Right lobe of liver (tissue), 6 donors: ENCODE data around the gene SPATA2. TPM values are rescaled to one million over a fixed set of nuclear protein-coding genes. Genes with fewer than 3 reads are reported as not detected.

Experiments used
- ATAC-seq, 4 donors: fragments of 200-7000 bp; cut with Tn5 transposase; one replicate each; pipeline ENCODE4 v1.9.1; 2020; ENCODE audit warnings: mild to moderate bottlenecking in 4 of 4, moderate library complexity in 4 of 4
- DNase-seq, 3 donors: peaks; one replicate each; pipeline ENCODE4 v3.0.0-alpha.2; 2020
- H3K27ac ChIP-seq, 3 donors: fragments of 200-600 bp; one replicate each; pipeline ENCODE4 v1.8.0; 2022
- H3K27me3 ChIP-seq, 2 donors: fragments of 200-600 bp; one replicate each; pipeline ENCODE4 v1.8.0; 2022
- H3K36me3 ChIP-seq, 4 donors: fragments of 200-600 bp; sonication (generic) in 1 of 4; one replicate each; pipeline versions ENCODE4 v1.5.1 to v1.8.0; 2017 to 2022; ENCODE audit warnings: control low read depth in 1 of 4
- H3K4me1 ChIP-seq, 4 donors: fragments of 200-600 bp; sonication (generic) in 1 of 4; one replicate each; pipeline versions ENCODE4 v1.5.1 to v1.8.0; 2017 to 2022; ENCODE audit warnings: control low read depth in 1 of 4
- H3K4me3 ChIP-seq, 3 donors: fragments of 200-600 bp; one replicate each; pipeline ENCODE4 v1.8.0; 2022
- H3K9me3 ChIP-seq, 4 donors: fragments of 200-600 bp; sonication (generic) in 1 of 4; one replicate each; pipeline versions ENCODE4 v1.5.1 to v1.8.0; 2017 to 2022; ENCODE audit warnings: control low read depth in 1 of 4
- POLR2A ChIP-seq: fragments of 450-650 bp; IDR thresholded peaks from one replicate; pipeline ENCODE4 v1.6.1; 2017; ENCODE audit warnings: antibody characterized with exemption, mild to moderate bottlenecking
- WGBS: methylation state at CpG from one replicate; pipeline ENCODE4 v1.1.6; 2018; ENCODE audit warnings: low coverage, low lambda C conversion rate; ENCODE audit not compliant: insufficient coverage; ENCODE audit errors: missing lambda C conversion rate; 5-methylcytosine and 5-hydroxymethylcytosine counted together
- intact Hi-C, 2 donors: fragments of 100-400 bp; cut with DNase I; formaldehyde crosslinking; loops; one replicate each; pipeline versions ENCODE4 v1.11.2 to v1.14.1; 2022
- total RNA-seq, 6 experiments: library from RNA; depleted of rRNA in 2 of 6; stranded (reverse); fragments of >200 nt in 2 of 6; fragmentation: NEBNext Ultra II Directional in 3 of 6; extraction: Animal tissue kit (Norgen Biotek cat#: 25700) in 3 of 6; gene quantifications; one replicate each; pipeline versions ENCODE4 v1.1.0 to v1.2.4, GENCODE V29; 2016 to 2023
- TF ChIP-seq, protein P1 (sequence below), 4 donors: fragments of 200-600 bp in 3 of 4; fragments of 450-650 bp in 1 of 4; IDR thresholded peaks; one replicate each; pipeline versions ENCODE4 v1.5.1 to v1.8.0; 2016 to 2022; ENCODE audit warnings: antibody characterized with exemption in 4 of 4, mild to moderate bottlenecking in 2 of 4
- donor health status: DM: no; HTN: yes; CAD: no.
- donor health status: DM: no; HTN: no; CAD: no.
- donor health status: DM: no; HTN: no; CAD: no.
- donor health status: DM: no; HTN: yes; CAD: no.
- donor health status: DM: no; HTN: yes; CAD: no.

The SPATA2 gene
- total RNA-seq, 6 experiments from 2014 or later, result 1.9 to 3.6 (median 2.9) TPM

DNA sequence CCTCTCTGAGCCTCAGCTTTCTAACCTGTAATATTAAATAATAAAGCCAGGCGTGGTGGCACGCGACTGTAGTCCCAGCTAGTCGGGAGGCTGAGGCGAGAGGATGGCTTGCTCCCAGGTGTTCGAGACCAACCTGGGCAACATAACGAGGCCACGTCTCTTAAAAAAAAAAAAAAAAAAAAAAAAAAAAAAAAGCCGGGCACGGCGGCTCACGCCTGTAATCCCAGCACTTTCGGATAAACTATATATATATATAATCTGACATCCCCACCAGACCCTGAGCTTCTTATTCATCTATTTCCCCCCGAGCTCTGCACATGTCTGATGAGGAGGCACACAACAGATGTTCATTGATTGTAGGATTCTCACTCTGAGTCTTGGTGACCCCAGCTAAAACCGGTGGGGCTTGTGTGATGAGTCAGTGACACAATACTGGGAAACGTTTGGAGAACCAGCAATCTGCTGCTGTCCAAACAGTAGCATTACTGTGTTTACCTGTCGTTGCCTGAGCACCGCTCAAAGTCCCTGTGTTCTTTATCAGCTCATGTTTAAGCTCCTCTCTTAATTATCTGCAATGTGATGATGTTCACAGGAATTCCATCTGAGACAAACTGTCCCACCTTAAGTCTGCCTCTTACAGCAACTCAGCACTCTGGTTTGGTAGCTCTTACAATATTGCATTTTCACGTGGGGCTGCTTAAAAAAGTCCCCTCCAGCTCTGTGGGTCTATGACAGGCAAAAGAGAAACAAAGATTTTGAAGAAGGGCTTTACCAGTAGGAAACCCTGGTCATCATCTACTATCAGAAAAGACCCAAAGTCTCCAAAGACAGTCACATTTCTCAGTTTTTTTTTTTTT is 1.0 kb upstream of the SPATA2 start:
- H3K4me1 ChIP-seq, result peaks cover 0 to 25% (median 0%) of the 10 kb centered on the region in 4 donors
- 18% methylated on average over 19 of the region's 19 CpGs for WGBS
- H3K27ac ChIP-seq, result peak overlapping the region; percentile 97 to 100 (median 99)
- H3K27me3 ChIP-seq, result no peaks in the 10 kb centered on the region
- TF ChIP-seq, protein P1, sequence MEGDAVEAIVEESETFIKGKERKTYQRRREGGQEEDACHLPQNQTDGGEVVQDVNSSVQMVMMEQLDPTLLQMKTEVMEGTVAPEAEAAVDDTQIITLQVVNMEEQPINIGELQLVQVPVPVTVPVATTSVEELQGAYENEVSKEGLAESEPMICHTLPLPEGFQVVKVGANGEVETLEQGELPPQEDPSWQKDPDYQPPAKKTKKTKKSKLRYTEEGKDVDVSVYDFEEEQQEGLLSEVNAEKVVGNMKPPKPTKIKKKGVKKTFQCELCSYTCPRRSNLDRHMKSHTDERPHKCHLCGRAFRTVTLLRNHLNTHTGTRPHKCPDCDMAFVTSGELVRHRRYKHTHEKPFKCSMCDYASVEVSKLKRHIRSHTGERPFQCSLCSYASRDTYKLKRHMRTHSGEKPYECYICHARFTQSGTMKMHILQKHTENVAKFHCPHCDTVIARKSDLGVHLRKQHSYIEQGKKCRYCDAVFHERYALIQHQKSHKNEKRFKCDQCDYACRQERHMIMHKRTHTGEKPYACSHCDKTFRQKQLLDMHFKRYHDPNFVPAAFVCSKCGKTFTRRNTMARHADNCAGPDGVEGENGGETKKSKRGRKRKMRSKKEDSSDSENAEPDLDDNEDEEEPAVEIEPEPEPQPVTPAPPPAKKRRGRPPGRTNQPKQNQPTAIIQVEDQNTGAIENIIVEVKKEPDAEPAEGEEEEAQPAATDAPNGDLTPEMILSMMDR (IDR thresholded peaks at IDR 0.05), result no peak
- no peak for TF ChIP-seq POLR2A
- peak; percentile 56 to 79 (median 74) for DNase-seq
- H3K36me3 ChIP-seq, result no peaks in the 10 kb centered on the region
- H3K4me3 ChIP-seq, result peak overlapping the region; percentile 92 to 100 (median 99)
- intact Hi-C loops, result no loop called here
- peak; percentile 77 to 84 (median 80) for ATAC-seq
- H3K9me3 ChIP-seq, result no peaks in the 10 kb centered on the region

DNA sequence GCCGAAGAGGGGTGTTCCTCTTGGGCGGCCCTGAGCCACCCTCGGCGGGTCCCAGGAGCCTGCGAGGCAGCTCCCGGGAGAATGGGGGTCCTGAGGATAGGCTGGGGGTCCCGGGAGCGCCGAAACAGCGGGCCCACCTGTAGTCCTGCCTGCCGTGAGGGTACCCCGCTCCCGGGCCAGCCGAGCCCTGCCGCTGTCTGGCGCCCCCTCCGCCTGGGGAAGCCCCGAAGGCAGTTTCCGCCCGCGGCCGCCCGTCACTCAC is 280 bp downstream of the SPATA2 start:
- intact Hi-C loops, result no loop called here
- Histone ChIP-seq H3K4me1 (peaks cover 0 to 35% (median 0%) of the 10 kb centered on the region in 4 donors), H3K9me3 (no peaks in the 10 kb centered on the region), H3K27ac (peak overlapping the region; percentile 97 to 100 (median 99)), H3K4me3 (peak overlapping the region; percentile 92 to 100 (median 99)), H3K27me3 (no peaks in the 10 kb centered on the region), H3K36me3 (no peaks in the 10 kb centered on the region)
- no CpG with 5 or more reads among the region's 23 CpGs for WGBS
- no peak for TF ChIP-seq POLR2A
- TF ChIP-seq, protein P1 (IDR thresholded peaks at IDR 0.05), result no peak
- ATAC-seq (peak in 1 of 4 donors; percentile 2), DNase-seq (no peak)

DNA sequence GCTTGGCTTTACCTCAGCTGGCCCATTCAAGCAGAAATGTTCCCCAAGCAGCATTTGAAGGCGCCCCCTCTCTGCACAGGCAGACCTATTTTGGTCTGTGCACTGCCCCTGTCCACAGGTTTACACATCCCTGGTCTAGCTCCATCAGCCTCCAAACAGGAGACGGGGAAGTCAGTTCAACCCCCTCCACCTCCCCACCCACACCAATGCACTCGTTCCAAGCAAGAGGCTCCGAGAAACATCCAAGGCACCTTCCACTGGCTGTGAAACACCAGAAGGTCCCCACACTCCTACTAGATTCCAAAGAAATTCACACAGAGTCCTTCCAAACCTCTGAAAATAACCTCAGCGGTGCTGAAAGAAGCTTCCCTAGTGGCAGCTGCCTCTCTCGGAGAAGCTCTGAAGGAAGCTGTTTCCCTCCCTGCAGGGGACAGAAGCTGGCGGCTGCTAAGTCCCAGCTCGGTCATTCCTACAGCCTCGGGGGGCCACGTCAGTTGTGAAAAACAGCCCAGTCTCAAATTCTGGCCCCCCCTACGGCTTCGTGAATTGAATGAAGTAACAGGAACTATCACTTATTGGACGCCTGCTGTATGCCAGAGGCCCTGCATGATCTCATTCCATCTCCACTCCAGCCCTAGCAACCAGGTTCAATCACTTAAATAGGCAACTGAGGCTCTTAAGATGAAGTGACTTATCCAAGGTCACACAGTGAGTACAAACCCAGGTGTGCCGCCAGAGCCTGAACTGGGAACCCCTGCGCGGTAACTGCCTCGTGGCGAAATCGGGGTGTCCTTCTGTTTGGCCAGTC is 815 bp downstream of the SPATA2 start:
- no peaks in the 10 kb centered on the region for H3K9me3 ChIP-seq
- TF ChIP-seq, protein P1 (IDR thresholded peaks at IDR 0.05), result no peak
- TF ChIP-seq POLR2A, result no peak
- peak overlapping the region; percentile 97 to 100 (median 99) for H3K27ac ChIP-seq
- no peaks in the 10 kb centered on the region for H3K27me3 ChIP-seq
- H3K4me3 ChIP-seq, result peak overlapping the region; percentile 92 to 100 (median 99)
- DNase-seq (peak in 1 of 3 donors; percentile 37), ATAC-seq (no peak)
- no peaks in the 10 kb centered on the region for H3K36me3 ChIP-seq
- intact Hi-C loops, result no loop called here
- H3K4me1 ChIP-seq, result peaks cover 0 to 40% (median 2%) of the 10 kb centered on the region in 4 donors
- WGBS, result 1% methylated on average over 15 of the region's 19 CpGs

DNA sequence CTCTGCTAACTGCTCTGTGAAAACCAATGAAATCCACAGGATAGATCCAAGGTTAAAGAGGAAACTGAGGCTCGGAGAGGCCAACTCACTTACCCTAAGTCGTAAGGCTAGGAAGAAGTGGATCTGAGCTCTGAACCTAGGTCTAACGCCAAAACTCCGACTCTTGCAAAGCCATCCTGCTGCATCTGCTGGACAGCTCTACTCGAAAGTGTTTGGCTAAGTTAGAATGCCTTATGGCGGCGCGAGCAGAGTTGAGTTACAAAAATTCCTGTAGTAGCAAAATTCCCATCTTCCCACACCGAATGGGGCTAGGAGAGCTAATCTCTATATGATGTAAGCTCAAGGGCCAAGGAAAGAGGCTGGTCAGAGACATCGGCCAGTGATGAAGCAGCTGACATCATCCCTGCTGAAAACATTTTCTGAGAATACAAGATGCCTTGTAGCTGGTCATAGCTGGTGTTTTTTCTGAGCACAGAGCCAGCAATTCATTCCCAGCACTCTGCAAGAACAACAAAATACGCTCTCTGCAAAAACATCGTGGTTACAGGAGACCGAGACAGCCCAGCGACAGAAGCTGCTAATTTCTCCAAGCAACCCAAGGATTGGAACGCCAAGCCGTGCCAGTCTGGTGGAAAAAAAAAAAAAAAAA is 1.8 kb downstream of the SPATA2 start:
- Histone ChIP-seq H3K9me3 (no peaks in the 10 kb centered on the region), H3K4me1 (peaks cover 0 to 49% (median 7%) of the 10 kb centered on the region in 4 donors), H3K27ac (no peak overlapping the region), H3K27me3 (no peaks in the 10 kb centered on the region), H3K4me3 (no peak overlapping the region), H3K36me3 (peaks cover 0 to 1% (median under 1%) of the 10 kb centered on the region in 4 donors)
- intact Hi-C loops, result no loop called here
- ATAC-seq (no peak), DNase-seq (peak in 1 of 3 donors; percentile 4)
- no peak for TF ChIP-seq POLR2A
- TF ChIP-seq, protein P1 (IDR thresholded peaks at IDR 0.05), result no peak
- 88% methylated on average over 9 of the region's 16 CpGs for WGBS
